Effector memory CD4-positive, alpha-beta T cell (primary cell): ENCODE data around the gene DIP2B.
"Not testable (repeated sequence)": the region's sequence is repeated elsewhere in the genome, so short reads cannot be mapped to it uniquely, and the experiment has no call there.

Experiments
- DNase-seq, 3 donors: peaks; one replicate each; pipeline ENCODE4 v3.0.0-alpha.2; 2020
- H3K27ac ChIP-seq: 2 replicates; pipeline ENCODE4 v1.7.0; 2013; ENCODE audit warnings: mild to moderate bottlenecking, low read length, moderate library complexity; ENCODE audit not compliant: insufficient read depth, poor library complexity, severe bottlenecking
- H3K27me3 ChIP-seq: replicated peaks from 2 replicates; pipeline ENCODE4 v1.7.0; 2013; ENCODE audit warnings: mild to moderate bottlenecking, low read length; ENCODE audit not compliant: insufficient read depth, control insufficient read depth, poor library complexity, severe bottlenecking
- H3K36me3 ChIP-seq: 2 replicates; pipeline ENCODE4 v1.7.0; 2013; ENCODE audit warnings: mild to moderate bottlenecking, low read length, moderate library complexity; ENCODE audit not compliant: control insufficient read depth, insufficient read depth
- H3K4me1 ChIP-seq: 2 replicates; pipeline ENCODE4 v1.7.0; 2013; ENCODE audit warnings: low read length, mild to moderate bottlenecking; ENCODE audit not compliant: control insufficient read depth, insufficient read depth, poor library complexity, severe bottlenecking
- H3K4me3 ChIP-seq: 2 replicates; pipeline ENCODE4 v1.7.0; 2013; ENCODE audit warnings: low read length, low read depth, mild to moderate bottlenecking; ENCODE audit not compliant: insufficient read depth, poor library complexity, severe bottlenecking
- H3K9me3 ChIP-seq: 2 replicates; pipeline ENCODE4 v1.7.0; 2013; ENCODE audit warnings: mild to moderate bottlenecking, low read length, moderate library complexity; ENCODE audit not compliant: control insufficient read depth

The DIP2B gene

DNA sequence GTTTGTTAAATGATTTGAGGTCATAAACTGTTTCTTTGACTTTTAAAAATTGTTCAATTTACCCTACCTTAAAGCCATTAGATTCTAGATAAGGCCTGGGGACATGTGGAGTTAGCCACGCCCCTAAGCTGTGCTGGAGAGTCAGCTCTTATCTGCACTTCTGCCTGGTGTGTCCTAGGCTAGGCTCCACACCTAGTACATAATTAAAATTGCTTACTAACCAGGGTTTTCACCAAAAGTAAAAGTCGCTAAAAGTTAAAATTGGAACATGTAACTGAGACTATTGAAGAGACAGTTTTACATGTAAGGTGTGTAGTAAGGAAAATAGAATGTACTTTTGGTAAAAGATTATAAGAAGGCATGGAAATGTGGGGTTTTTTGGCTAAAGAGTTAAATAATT, 264.0 kb downstream of the DIP2B start:
- DNase-seq, H3K9me3 ChIP-seq, H3K36me3 ChIP-seq, H3K27me3 ChIP-seq, H3K4me3 ChIP-seq, H3K27ac ChIP-seq: not testable (repeated sequence)
- peaks cover 12% of the 10 kb centered on the region for H3K4me1 ChIP-seq

DNA sequence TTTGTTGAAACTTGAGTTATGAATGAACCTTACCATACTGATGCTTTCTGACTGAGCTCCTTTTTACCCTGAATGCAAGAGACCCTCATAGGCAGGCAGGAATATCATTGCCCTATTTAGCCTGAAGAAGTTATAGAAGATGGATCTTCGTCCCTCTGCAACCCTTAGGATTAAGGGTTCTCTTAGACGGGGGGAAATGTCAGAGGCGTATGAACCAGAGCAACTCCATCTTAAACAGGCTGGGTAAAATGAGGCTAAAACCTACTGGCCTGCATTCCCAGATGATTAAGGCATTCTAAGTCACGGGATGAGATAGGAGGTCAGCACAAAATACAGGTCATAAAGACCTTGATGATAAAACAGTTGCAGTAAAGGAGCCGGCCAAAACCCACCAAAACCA, 266.6 kb downstream of the DIP2B start:
- Histone ChIP-seq H3K36me3 (no peaks in the 10 kb centered on the region), H3K27me3 (no peaks in the 10 kb centered on the region), H3K27ac (no peak overlapping the region), H3K4me1 (peaks cover 4% of the 10 kb centered on the region), H3K9me3 (no peaks in the 10 kb centered on the region), H3K4me3 (no peak overlapping the region)
- no peak for DNase-seq

DNA sequence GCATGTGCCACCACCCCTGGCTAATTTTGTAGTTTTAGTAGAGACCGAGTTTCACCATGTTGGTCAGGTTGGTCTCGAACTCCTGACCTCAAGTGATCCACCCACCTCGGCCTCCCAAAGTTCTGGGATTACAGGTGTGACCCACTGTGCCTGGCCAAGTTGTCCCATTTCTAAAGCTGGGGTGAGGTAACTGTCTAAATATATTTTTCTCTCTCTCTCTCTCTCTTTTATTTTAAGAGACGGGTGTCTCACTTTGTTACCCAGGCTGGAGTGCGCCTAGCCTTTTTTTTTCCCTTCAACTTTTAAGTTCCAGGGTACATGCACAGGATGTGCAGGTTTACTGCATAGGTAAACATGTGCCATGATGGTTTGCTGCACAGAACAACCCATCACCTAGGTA, 267.7 kb downstream of the DIP2B start:
- no peak overlapping the region for H3K4me3 ChIP-seq
- no peak for DNase-seq
- no peaks in the 10 kb centered on the region for H3K4me1 ChIP-seq
- no peaks in the 10 kb centered on the region for H3K27me3 ChIP-seq
- H3K9me3 ChIP-seq = no peaks in the 10 kb centered on the region
- H3K27ac ChIP-seq = no peak overlapping the region
- no peaks in the 10 kb centered on the region for H3K36me3 ChIP-seq

DNA sequence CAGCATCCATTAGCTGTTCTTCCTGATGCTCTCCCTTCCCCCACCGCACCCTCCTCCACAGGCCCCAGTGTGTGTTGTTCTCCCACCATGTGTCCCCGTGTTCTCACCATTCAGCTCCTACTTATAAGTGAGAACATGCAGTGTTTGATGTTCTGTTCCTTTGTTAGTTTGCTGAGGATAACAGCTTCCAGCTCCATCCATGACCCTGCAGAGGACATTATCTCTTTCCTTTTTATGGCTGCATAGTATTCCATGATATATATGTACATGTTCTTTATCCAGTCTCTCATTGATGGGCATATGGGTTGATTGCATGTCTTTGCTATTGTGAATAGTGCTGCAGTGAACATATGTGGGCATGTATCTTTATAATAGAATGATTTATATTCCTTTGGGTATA, 268.1 kb downstream of the DIP2B start:
- no peak overlapping the region for H3K27ac ChIP-seq
- DNase-seq = no peak
- no peaks in the 10 kb centered on the region for H3K36me3 ChIP-seq
- H3K27me3 ChIP-seq = no peaks in the 10 kb centered on the region
- H3K9me3 ChIP-seq = no peaks in the 10 kb centered on the region
- H3K4me1 ChIP-seq = no peaks in the 10 kb centered on the region
- no peak overlapping the region for H3K4me3 ChIP-seq

DNA sequence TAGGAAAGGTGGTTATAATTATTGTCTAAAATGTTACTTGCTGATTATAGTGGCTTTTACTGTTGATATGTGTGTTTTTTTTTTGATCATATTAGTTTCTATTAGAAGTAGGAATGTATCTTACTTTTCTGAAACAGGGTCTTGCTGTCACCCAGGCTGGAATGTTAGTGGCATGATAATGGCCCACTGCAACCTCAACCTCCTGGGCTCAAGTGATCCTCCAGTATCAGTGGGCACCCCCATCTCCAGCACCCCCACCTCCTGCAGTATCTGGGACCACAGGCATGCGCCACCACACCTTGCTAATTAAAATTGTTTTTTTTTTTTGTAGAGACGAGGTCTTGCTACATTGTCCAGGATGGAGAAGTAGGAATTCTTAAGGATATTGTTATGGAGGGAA, 270.5 kb downstream of the DIP2B start:
- no peak overlapping the region for H3K4me3 ChIP-seq
- DNase-seq = no peak
- no peaks in the 10 kb centered on the region for H3K4me1 ChIP-seq
- H3K27ac ChIP-seq = no peak overlapping the region
- no peaks in the 10 kb centered on the region for H3K9me3 ChIP-seq
- no peaks in the 10 kb centered on the region for H3K27me3 ChIP-seq
- H3K36me3 ChIP-seq = no peaks in the 10 kb centered on the region

DNA sequence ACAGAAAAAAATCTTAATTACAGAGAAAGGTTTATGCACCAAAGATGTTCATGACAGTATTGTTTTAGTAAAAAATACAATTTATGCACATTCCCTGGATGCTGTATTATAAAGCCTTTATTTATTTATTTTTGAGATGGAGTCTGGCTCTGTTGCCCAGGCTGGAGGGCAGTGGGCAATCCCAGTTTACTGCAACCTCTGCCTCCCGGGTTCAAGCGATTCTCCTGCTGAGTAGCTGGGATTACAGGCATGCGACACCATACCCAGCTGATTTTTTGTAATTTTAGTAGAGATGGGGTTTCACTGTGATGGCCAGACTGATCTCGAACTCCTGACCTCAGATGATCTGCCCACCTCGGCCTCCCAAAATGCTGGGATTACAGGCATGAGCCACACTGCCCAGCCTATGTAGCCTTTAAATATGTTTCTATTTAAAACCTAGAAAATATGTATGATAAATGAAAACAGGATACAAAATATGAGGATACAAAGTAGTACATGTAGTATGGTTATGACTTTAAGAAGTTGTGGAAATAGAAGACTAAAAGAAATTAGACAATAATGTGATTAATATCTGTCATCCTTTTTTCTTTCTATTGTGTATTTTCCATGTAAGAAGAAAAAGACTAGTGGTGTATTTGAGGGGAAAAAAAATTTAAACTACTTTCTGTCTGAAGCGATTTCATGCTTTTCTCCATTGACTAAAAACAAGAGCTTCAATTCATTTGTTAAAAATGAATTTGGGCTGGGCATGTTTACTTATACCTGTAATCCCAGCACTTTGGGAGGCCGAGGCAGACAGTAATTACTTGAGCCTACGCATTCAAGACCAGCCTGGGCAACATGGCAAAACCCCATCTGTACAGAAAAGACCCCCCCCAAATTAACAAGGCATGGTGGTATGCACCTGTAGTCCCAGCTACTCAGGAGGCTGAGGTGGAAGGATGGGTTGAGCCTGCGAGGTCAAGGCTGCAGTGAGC, 272.3 kb downstream of the DIP2B start:
- DNase-seq = no peak
- Histone ChIP-seq H3K4me1 (no peaks in the 10 kb centered on the region), H3K27me3 (no peaks in the 10 kb centered on the region), H3K27ac (no peak overlapping the region), H3K4me3 (no peak overlapping the region), H3K9me3 (no peaks in the 10 kb centered on the region), H3K36me3 (peaks cover 4% of the 10 kb centered on the region)

GRCh38 chr12:50778663-50779590, 274.1 kb downstream of the DIP2B start:
- Histone ChIP-seq H3K27ac (no peak overlapping the region), H3K36me3 (peaks cover 4% of the 10 kb centered on the region), H3K4me3 (no peak overlapping the region), H3K27me3 (no peaks in the 10 kb centered on the region), H3K4me1 (no peaks in the 10 kb centered on the region), H3K9me3 (no peaks in the 10 kb centered on the region)
- DNase-seq = no peak

DNA sequence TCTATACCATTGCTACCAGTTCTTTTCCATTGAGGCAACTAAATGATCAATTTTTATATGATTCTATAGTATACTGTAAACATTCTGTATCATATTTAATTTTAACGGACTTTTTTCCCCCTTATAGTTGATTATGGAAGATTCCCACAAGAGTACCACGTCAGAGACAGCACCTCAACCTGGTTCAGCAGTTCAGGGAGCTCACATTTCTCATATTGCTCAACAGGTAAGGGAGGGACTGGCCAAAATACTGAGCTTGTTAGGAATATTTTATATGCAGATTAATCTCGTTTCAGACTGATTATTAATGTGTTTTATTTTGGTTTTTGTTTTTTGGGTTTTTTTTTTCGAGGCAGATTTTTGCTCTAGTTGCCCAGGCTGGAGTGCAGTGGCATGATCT, 275.2 kb downstream of the DIP2B start:
- Histone ChIP-seq H3K9me3 (no peaks in the 10 kb centered on the region), H3K27me3 (no peaks in the 10 kb centered on the region), H3K27ac (no peak overlapping the region), H3K4me1 (no peaks in the 10 kb centered on the region), H3K4me3 (no peak overlapping the region), H3K36me3 (peaks cover 4% of the 10 kb centered on the region)
- no peak for DNase-seq

DNA sequence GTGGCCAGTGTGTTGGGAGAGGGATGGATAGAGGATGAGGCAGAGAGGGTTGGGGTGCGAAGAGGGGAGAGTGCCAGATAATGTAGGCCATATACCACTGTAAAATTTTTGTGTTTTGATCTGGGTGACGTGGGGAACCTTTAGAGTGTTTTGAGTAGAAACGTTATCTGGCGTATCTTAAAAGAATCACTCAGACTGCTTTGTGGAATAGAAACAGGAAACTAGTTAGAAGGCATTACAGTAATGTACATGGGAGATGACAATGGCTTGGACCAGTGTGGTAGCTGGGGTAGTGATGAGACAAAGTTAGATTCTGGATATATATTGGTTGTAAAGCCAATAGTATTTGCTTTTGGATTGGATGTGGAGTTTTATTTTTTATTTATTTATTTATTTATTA, 279.7 kb downstream of the DIP2B start:
- Histone ChIP-seq H3K27ac (no peak overlapping the region), H3K9me3 (no peaks in the 10 kb centered on the region), H3K36me3 (peaks cover 4% of the 10 kb centered on the region), H3K4me3 (no peak overlapping the region), H3K27me3 (no peaks in the 10 kb centered on the region), H3K4me1 (no peaks in the 10 kb centered on the region)
- DNase-seq = no peak
